HG03039 (cell line): ENCODE data around the gene SLIT3.

Experiments used
- ATAC-seq: cut with Tn5 transposase; IDR thresholded peaks from one replicate; pipeline ENCODE4 v1.9.1; 2021; ENCODE audit warnings: mild to moderate bottlenecking, moderate library complexity; ENCODE audit not compliant: unreplicated experiment

Gene SLIT3

GRCh38 chr5:169299663-169300467, 1.1 kb downstream of the SLIT3 start:
- ATAC-seq, result no peak

GRCh38 chr5:169299191-169299662, 1.7 kb downstream of the SLIT3 start:
- no peak for ATAC-seq

GRCh38 chr5:169298193-169298592, 2.7 kb downstream of the SLIT3 start:
- no peak for ATAC-seq

- no peak for ATAC-seq
Observed at GRCh38 chr5:169296419-169297143, 4.4 kb downstream of the SLIT3 start.

- ATAC-seq, result no peak
Observed at GRCh38 chr5:169295306-169295705, 5.6 kb downstream of the SLIT3 start.

- no peak for ATAC-seq
Observed at GRCh38 chr5:169294621-169295020, 6.3 kb downstream of the SLIT3 start.

GRCh38 chr5:169291877-169292276, 9.1 kb downstream of the SLIT3 start:
- ATAC-seq, result no peak

- ATAC-seq, result no peak
Observed at GRCh38 chr5:169290895-169291294, 10.0 kb downstream of the SLIT3 start.

GRCh38 chr5:169289520-169289919, 11.4 kb downstream of the SLIT3 start:
- ATAC-seq, result no peak

- no peak for ATAC-seq
Observed at GRCh38 chr5:169288066-169288930, 12.6 kb downstream of the SLIT3 start.

GRCh38 chr5:169287529-169287928, 13.4 kb downstream of the SLIT3 start:
- no peak for ATAC-seq

GRCh38 chr5:169286572-169287300, 14.2 kb downstream of the SLIT3 start:
- ATAC-seq, result no peak

- no peak for ATAC-seq
Observed at GRCh38 chr5:169283887-169284286, 17.1 kb downstream of the SLIT3 start.

- ATAC-seq, result no peak
Observed at GRCh38 chr5:169281625-169282024, 19.3 kb downstream of the SLIT3 start.

- no peak for ATAC-seq
Observed at GRCh38 chr5:169280696-169281095, 20.2 kb downstream of the SLIT3 start.

GRCh38 chr5:169280286-169280685, 20.7 kb downstream of the SLIT3 start:
- no peak for ATAC-seq

GRCh38 chr5:169279125-169279524, 21.8 kb downstream of the SLIT3 start:
- no peak for ATAC-seq

GRCh38 chr5:169273881-169274280, 27.1 kb downstream of the SLIT3 start:
- no peak for ATAC-seq

- no peak for ATAC-seq
Observed at GRCh38 chr5:169273451-169273850, 27.5 kb downstream of the SLIT3 start.

GRCh38 chr5:169272731-169273427, 28.1 kb downstream of the SLIT3 start:
- no peak for ATAC-seq
